NB4 (cell line): ENCODE measurements around the gene NR3C2.

Experiments
- MAX ChIP-seq: IDR thresholded peaks from 2 replicates; pipeline ENCODE4 v1.6.1; 2011; ENCODE audit warnings: low read depth, low read length
- MYC ChIP-seq: IDR thresholded peaks from 2 replicates; pipeline ENCODE4 v1.6.1; 2011; ENCODE audit warnings: low read depth, low read length
- POLR2A ChIP-seq: IDR thresholded peaks from 2 replicates; pipeline ENCODE4 v1.6.1; 2011; ENCODE audit warnings: mild to moderate bottlenecking; ENCODE audit not compliant: insufficient read length; ENCODE audit errors: extremely low read depth
- TF ChIP-seq, protein P1 (sequence below): IDR thresholded peaks from one replicate; pipeline ENCODE4 v1.5.1; 2012; ENCODE audit warnings: low read depth, low read length

- TF ChIP-seq, protein P1, sequence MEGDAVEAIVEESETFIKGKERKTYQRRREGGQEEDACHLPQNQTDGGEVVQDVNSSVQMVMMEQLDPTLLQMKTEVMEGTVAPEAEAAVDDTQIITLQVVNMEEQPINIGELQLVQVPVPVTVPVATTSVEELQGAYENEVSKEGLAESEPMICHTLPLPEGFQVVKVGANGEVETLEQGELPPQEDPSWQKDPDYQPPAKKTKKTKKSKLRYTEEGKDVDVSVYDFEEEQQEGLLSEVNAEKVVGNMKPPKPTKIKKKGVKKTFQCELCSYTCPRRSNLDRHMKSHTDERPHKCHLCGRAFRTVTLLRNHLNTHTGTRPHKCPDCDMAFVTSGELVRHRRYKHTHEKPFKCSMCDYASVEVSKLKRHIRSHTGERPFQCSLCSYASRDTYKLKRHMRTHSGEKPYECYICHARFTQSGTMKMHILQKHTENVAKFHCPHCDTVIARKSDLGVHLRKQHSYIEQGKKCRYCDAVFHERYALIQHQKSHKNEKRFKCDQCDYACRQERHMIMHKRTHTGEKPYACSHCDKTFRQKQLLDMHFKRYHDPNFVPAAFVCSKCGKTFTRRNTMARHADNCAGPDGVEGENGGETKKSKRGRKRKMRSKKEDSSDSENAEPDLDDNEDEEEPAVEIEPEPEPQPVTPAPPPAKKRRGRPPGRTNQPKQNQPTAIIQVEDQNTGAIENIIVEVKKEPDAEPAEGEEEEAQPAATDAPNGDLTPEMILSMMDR = no peak
- TF ChIP-seq POLR2A (no peak), MYC (no peak), MAX (no peak)
These were observed 238.0 kb downstream of the NR3C2 start for GRCh38 chr4:148204171-148204570.
